HG03565 (cell line): ENCODE data around the gene GJB5.

Experiments used
- ATAC-seq: cut with Tn5 transposase; IDR thresholded peaks from one replicate; pipeline ENCODE4 v1.9.1; 2021; ENCODE audit warnings: mild to moderate bottlenecking, moderate library complexity; ENCODE audit not compliant: unreplicated experiment

Gene GJB5

DNA sequence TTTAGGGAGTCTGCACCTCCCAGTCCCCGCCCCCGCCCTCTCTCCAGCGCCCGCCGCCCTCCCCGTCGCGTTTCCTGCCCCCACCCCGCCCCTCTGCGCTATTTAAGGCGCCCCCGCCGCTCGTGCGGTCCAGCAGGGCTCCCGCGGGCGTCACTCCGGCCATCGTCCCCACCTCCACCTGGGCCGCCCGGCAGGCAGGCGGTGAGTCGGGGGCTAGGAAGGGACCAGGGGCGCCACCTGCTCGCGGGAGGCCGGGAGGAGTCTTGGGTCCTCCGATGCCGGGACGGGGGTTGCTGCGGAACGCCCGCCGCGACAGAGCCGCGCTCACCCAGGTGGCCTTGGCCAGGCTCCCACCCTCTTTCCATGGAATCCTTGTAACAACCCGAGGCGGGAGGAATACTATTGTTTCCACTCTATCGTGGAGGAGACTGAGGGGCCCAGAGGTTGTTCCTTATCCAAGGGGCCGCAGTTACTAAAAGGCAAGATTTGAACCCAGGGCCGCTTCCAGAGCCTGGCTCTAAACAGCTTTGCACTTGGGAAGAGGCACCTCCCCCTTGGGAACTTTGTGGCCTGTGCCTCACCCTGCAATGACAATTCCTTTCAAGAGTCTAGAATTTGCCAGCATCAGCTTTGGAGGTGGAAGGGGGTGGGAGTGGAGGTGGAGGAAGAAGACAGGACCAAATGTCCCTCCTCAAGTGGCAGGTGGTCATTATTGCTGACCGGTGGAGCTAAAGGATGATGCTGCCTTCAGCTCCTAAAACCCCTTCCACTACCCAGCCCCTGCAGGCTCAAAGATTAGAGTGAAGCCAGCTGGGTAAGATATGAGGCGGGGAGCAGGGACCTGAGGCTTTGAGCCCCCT is 38.3 kb downstream of the GJB5 start, which contains the start of gene GJA4:
TSS of gene GJA4 (plus strand) at position 132 of the 860 bp plus-strand sequence. CDS start 1,215 bp downstream, outside the sequence.
- ATAC-seq = no peak

DNA sequence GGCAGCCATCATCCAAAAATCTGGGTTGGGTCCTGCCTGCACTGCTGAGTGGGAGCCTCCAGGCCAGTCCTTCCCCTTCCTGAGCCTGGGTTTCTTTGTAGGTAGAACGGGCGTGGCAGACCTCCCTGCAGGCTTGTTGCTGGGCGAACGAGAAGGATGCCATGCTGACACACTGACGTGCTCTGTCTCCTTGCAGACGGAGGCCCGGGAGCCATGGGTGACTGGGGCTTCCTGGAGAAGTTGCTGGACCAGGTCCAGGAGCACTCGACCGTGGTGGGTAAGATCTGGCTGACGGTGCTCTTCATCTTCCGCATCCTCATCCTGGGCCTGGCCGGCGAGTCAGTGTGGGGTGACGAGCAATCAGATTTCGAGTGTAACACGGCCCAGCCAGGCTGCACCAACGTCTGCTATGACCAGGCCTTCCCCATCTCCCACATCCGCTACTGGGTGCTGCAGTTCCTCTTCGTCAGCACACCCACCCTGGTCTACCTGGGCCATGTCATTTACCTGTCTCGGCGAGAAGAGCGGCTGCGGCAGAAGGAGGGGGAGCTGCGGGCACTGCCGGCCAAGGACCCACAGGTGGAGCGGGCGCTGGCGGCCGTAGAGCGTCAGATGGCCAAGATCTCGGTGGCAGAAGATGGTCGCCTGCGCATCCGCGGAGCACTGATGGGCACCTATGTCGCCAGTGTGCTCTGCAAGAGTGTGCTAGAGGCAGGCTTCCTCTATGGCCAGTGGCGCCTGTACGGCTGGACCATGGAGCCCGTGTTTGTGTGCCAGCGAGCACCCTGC is 39.3 kb downstream of the GJB5 start:
- ATAC-seq = no peak

GRCh38 chr1:34794790-34795180 is 39.9 kb downstream of the GJB5 start:
- ATAC-seq = no peak

DNA sequence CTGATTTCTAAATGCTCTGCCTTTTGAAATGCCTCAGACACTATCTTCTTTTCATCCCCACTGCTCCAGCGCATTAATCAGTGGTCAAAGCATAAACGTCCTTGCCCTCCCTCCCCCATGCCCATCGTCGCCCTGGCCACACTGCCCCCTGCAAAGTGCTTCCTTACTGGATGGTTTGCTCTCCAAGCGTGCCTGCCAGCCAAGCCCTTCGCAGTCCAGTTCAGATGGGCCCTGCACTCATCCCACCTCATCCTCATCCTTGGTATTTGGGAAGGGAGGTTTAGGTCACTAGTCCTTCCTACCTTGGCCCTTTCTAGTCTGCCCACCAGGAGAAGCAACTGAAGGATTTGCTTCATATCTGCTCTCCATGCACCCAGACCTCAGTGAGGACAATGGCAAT is 41.1 kb downstream of the GJB5 start:
- no peak for ATAC-seq

- no peak for ATAC-seq
These were observed 42.1 kb downstream of the GJB5 start for GRCh38 chr1:34796990-34797389.

- no peak for ATAC-seq
These were observed 45.4 kb downstream of the GJB5 start for GRCh38 chr1:34800214-34800613.

- ATAC-seq = no peak
These were observed 48.9 kb downstream of the GJB5 start for GRCh38 chr1:34803770-34804169.

GRCh38 chr1:34806396-34806795 is 51.5 kb downstream of the GJB5 start:
- ATAC-seq = no peak
